A673 (cell line): ENCODE measurements around the gene SCG5.

Source experiments
- CTCF ChIP-seq: fragments of 300-800, 200-600 bp; sonication (generic); conservative IDR thresholded peaks from 2 replicates; pipeline ENCODE4 v1.5.1; 2017; ENCODE audit warnings: low read depth, mild to moderate bottlenecking, antibody characterized with exemption, low read length, moderate library complexity, mixed read lengths
- EZH2 ChIP-seq: fragments of 200-600 bp; sonication (generic); IDR thresholded peaks from 2 replicates; pipeline ENCODE4 v1.6.1; 2017; ENCODE audit warnings: borderline replicate concordance, low read depth, mild to moderate bottlenecking, mixed read lengths, antibody characterized with exemption, low read length; ENCODE audit not compliant: poor library complexity, severe bottlenecking

GRCh38 chr15:32656091-32656490 is 14.6 kb downstream of the SCG5 start:
- no peak for TF ChIP-seq CTCF
- TF ChIP-seq EZH2 = no peak
